H9 (cell line): ENCODE data around the gene CERS6. TPM values are rescaled to one million over a fixed set of nuclear protein-coding genes. Genes with fewer than 3 reads are reported as not detected.

Source experiments
- DNase-seq: peaks from one replicate; pipeline ENCODE4 v3.0.0-alpha.2; 2017
- H2AFZ ChIP-seq: one replicate; pipeline ENCODE4 v1.6.1; 2013; ENCODE audit warnings: mild to moderate bottlenecking, low read length, control low read depth, moderate library complexity
- H2AK5ac ChIP-seq: 2 replicates; pipeline ENCODE4 v1.6.1; 2013; ENCODE audit warnings: low read length, control low read depth, mixed read lengths; ENCODE audit not compliant: insufficient read length
- H2BK120ac ChIP-seq: one replicate; pipeline ENCODE4 v1.6.1; 2013; ENCODE audit warnings: low read depth, mild to moderate bottlenecking, low read length, control low read depth, inconsistent platforms; ENCODE audit not compliant: poor library complexity, severe bottlenecking
- H2BK12ac ChIP-seq: 2 replicates; pipeline ENCODE4 v1.6.1; 2013; ENCODE audit warnings: low read length, control low read depth, mixed read lengths, low read depth; ENCODE audit not compliant: insufficient read length
- H2BK15ac ChIP-seq: 2 replicates; pipeline ENCODE4 v1.6.1; 2013; ENCODE audit warnings: low read depth, low read length, control low read depth
- H2BK20ac ChIP-seq: one replicate; pipeline ENCODE4 v1.6.1; 2013; ENCODE audit warnings: low read depth, mild to moderate bottlenecking, low read length, control low read depth, inconsistent platforms; ENCODE audit not compliant: poor library complexity, severe bottlenecking
- H2BK5ac ChIP-seq: 2 replicates; pipeline ENCODE4 v1.6.1; 2013; ENCODE audit warnings: low read length, control low read depth, mixed read lengths; ENCODE audit not compliant: insufficient read length
- H3K14ac ChIP-seq: 2 replicates; pipeline ENCODE4 v1.6.1; 2013; ENCODE audit warnings: low read length, control low read depth; ENCODE audit not compliant: insufficient read depth
- H3K18ac ChIP-seq: 2 replicates; pipeline ENCODE4 v1.6.1; 2013; ENCODE audit warnings: low read depth, mild to moderate bottlenecking, mixed read lengths, low read length, control low read depth; ENCODE audit not compliant: insufficient read length
- H3K23ac ChIP-seq: 2 replicates; pipeline ENCODE4 v1.6.1; 2013; ENCODE audit warnings: low read length, control low read depth, mixed read lengths, low read depth; ENCODE audit not compliant: insufficient read length
- H3K23me2 ChIP-seq: 2 replicates; pipeline ENCODE4 v1.6.1; 2013; ENCODE audit warnings: low read depth, mild to moderate bottlenecking, mixed read lengths, low read length, control low read depth; ENCODE audit not compliant: insufficient read length, poor library complexity, severe bottlenecking
- H3K27ac ChIP-seq: 2 replicates; pipeline ENCODE4 v1.5.1; 2013; ENCODE audit warnings: low read length, control low read depth, mixed read lengths, low read depth; ENCODE audit not compliant: insufficient read length
- H3K27me3 ChIP-seq: 2 replicates; pipeline ENCODE4 v1.6.1; 2013; ENCODE audit warnings: low read length, control low read depth, inconsistent platforms; ENCODE audit not compliant: insufficient read depth
- H3K4ac ChIP-seq: 2 replicates; pipeline ENCODE4 v1.6.1; 2013; ENCODE audit warnings: low read depth, mild to moderate bottlenecking, control low read depth, inconsistent platforms, low read length, moderate library complexity
- H3K4me1 ChIP-seq: 2 replicates; pipeline ENCODE4 v1.6.1; 2013; ENCODE audit warnings: low read length, control low read depth, inconsistent platforms; ENCODE audit not compliant: insufficient read depth
- H3K4me2 ChIP-seq: 2 replicates; pipeline ENCODE4 v1.6.1; 2013; ENCODE audit warnings: low read length, control low read depth, mixed read lengths; ENCODE audit not compliant: insufficient read length, insufficient read depth
- H3K56ac ChIP-seq: 2 replicates; pipeline ENCODE4 v1.6.1; 2013; ENCODE audit warnings: low read depth, mild to moderate bottlenecking, mixed read lengths, low read length, control low read depth; ENCODE audit not compliant: insufficient read length
- H3K79me1 ChIP-seq: 2 replicates; pipeline ENCODE4 v1.6.1; 2013; ENCODE audit warnings: low read depth, mild to moderate bottlenecking, moderate library complexity, low read length, control low read depth, inconsistent platforms; ENCODE audit not compliant: insufficient read depth, poor library complexity, severe bottlenecking
- H3K79me2 ChIP-seq: 2 replicates; pipeline ENCODE4 v1.6.1; 2013; ENCODE audit warnings: low read length, control low read depth, inconsistent platforms; ENCODE audit not compliant: insufficient read depth
- H3K9ac ChIP-seq: 2 replicates; pipeline ENCODE4 v1.6.1; 2013; ENCODE audit warnings: low read length, control low read depth, mixed read lengths; ENCODE audit not compliant: insufficient read length; ENCODE audit errors: extremely low read depth
- H3K9me3 ChIP-seq: one replicate; pipeline ENCODE4 v1.6.1; 2013; ENCODE audit warnings: low read depth, low read length, inconsistent platforms; ENCODE audit not compliant: control insufficient read depth
- H3T11ph ChIP-seq: one replicate; pipeline ENCODE4 v1.6.1; 2013; ENCODE audit warnings: mild to moderate bottlenecking, low read length, control low read depth, inconsistent platforms
- H4K20me1 ChIP-seq: one replicate; pipeline ENCODE4 v1.6.1; 2013; ENCODE audit not compliant: control insufficient read depth, insufficient read length, insufficient read depth
- H4K5ac ChIP-seq: 2 replicates; pipeline ENCODE4 v1.6.1; 2013; ENCODE audit warnings: low read depth, mild to moderate bottlenecking, mixed read lengths, low read length, control low read depth; ENCODE audit not compliant: insufficient read length
- H4K8ac ChIP-seq: replicated peaks from 2 replicates; pipeline ENCODE4 v1.6.1; 2013; ENCODE audit warnings: low read length, control low read depth, mixed read lengths, low read depth; ENCODE audit not compliant: insufficient read length
- H4K91ac ChIP-seq: 2 replicates; pipeline ENCODE4 v1.6.1; 2013; ENCODE audit warnings: low read depth, mild to moderate bottlenecking, moderate library complexity, mixed read lengths, low read length, control low read depth; ENCODE audit not compliant: insufficient read length
- H3K27ac Mint-ChIP-seq, 3 experiments: 2 replicates in 2 of 3; 3 replicates in 1 of 3; pipeline ENCODE4 v1.8.0; 2020 to 2021; ENCODE audit warnings: mixed read lengths in 3 of 3, mild to moderate bottlenecking in 1 of 3, moderate library complexity in 1 of 3
- H3K27me3 Mint-ChIP-seq: 2 replicates; pipeline ENCODE4 v1.8.0; 2021; ENCODE audit warnings: low read depth, mild to moderate bottlenecking, moderate library complexity, mixed read lengths
- H3K36me3 Mint-ChIP-seq, 3 experiments: 2 replicates in 2 of 3; 3 replicates in 1 of 3; pipeline ENCODE4 v1.8.0; 2020 to 2021; ENCODE audit warnings: low read depth in 3 of 3, mixed read lengths in 3 of 3; ENCODE audit not compliant: insufficient read depth in 1 of 3
- H3K4me1 Mint-ChIP-seq, 2 experiments: 2 replicates each; pipeline ENCODE4 v1.8.0; 2020; ENCODE audit warnings: mixed read lengths in 2 of 2
- H3K4me3 Mint-ChIP-seq, 2 experiments: 2 replicates in 1 of 2; 3 replicates in 1 of 2; pipeline ENCODE4 v1.8.0; 2020 to 2021; ENCODE audit warnings: mild to moderate bottlenecking in 2 of 2, mixed read lengths in 2 of 2, moderate library complexity in 1 of 2
- H3K9me3 Mint-ChIP-seq, 2 experiments: 2 replicates in 1 of 2; 3 replicates in 1 of 2; pipeline ENCODE4 v1.8.0; 2020; ENCODE audit warnings: mild to moderate bottlenecking in 2 of 2, mixed read lengths in 2 of 2, moderate library complexity in 1 of 2
- CTCF ChIP-seq: fragments of 200-600 bp; sonication (generic); conservative IDR thresholded peaks from 3 replicates; pipeline ENCODE4 v1.8.0; 2021; ENCODE audit warnings: antibody characterized with exemption, mild to moderate bottlenecking
- WGBS: extraction: QIAGEN DNeasy Blood & Tissue Kit; methylation state at CpG from one replicate; pipeline ENCODE4 v1.1.7; 2013; ENCODE audit warnings: missing lambda C conversion rate, low lambda C conversion rate, mixed read lengths; ENCODE audit not compliant: insufficient read length; ENCODE audit errors: extremely low coverage; 5-methylcytosine and 5-hydroxymethylcytosine counted together
- total RNA-seq: library from RNA; stranded (reverse); gene quantifications from 2 replicates; pipeline ENCODE4 v1.2.1, GENCODE V29; 2021

CERS6 gene
- total RNA-seq, 1 experiment from 2014 or later, result 17.7 TPM

DNA sequence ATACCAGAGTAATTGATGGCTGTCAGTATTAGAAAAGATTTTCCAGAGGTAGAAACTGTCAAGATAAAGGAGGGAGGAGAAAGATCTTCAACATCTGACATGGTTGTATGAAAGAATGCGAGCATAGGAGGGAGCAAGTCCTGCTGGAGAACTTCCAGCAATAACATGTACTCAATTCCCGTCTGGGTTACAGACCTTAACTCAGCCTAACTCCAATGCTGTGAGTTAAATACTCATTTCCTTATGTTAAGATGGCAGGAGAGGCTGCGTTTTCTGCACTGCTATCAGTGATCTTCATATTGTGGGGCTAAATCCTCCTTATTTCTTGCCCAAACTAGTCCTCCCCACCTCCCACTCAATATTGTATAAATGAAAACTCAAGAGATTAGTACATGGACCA lies 6.7 kb upstream of the CERS6 start:
- H2AK5ac ChIP-seq, result no peak overlapping the region
- no peak overlapping the region for H4K91ac ChIP-seq
- no peak overlapping the region for H3K4ac ChIP-seq
- Mint-ChIP-seq H3K36me3 (peaks cover 0 to 4% (median 0%) of the 10 kb centered on the region in 3 experiments; a peak in 1 of 7 replicates), H3K4me1 (no peaks in the 10 kb centered on the region), H3K27me3 (no peaks in the 10 kb centered on the region), H3K27ac (no peak overlapping the region), H3K4me3 (no peak overlapping the region), H3K9me3 (peaks cover 2 to 3% of the 10 kb centered on the region in 2 experiments; a peak in 1 of 5 replicates)
- no peak overlapping the region for H3K27ac ChIP-seq
- no peak overlapping the region for H3K14ac ChIP-seq
- H3K18ac ChIP-seq, result no peak overlapping the region
- H2AFZ ChIP-seq, result no peak overlapping the region
- no peak overlapping the region for H2BK120ac ChIP-seq
- H3K79me2 ChIP-seq, result no peaks in the 10 kb centered on the region
- no peak for TF ChIP-seq CTCF
- no peak overlapping the region for H4K5ac ChIP-seq
- no peaks in the 10 kb centered on the region for H3K23me2 ChIP-seq
- no peak overlapping the region for H2BK12ac ChIP-seq
- H3K9me3 ChIP-seq, result no peaks in the 10 kb centered on the region
- H4K20me1 ChIP-seq, result no peaks in the 10 kb centered on the region
- no peak overlapping the region for H3T11ph ChIP-seq
- H2BK20ac ChIP-seq, result no peak overlapping the region
- DNase-seq, result no peak
- no peak overlapping the region for H2BK5ac ChIP-seq
- H3K79me1 ChIP-seq, result no peaks in the 10 kb centered on the region
- WGBS, result no CpG with 5 or more reads among the region's 3 CpGs
- H3K9ac ChIP-seq, result no peak overlapping the region
- H3K56ac ChIP-seq, result no peak overlapping the region
- H3K4me2 ChIP-seq, result no peak overlapping the region
- no peak overlapping the region for H2BK15ac ChIP-seq
- H3K4me1 ChIP-seq, result peaks cover 2% of the 10 kb centered on the region; the same call in 1 of the 2 replicates
- no peak overlapping the region for H4K8ac ChIP-seq
- no peak overlapping the region for H3K23ac ChIP-seq
- no peaks in the 10 kb centered on the region for H3K27me3 ChIP-seq
